SKM-1 treated with dmso at 0.1 percent for 144 hours (cell line): ENCODE measurements around the gene BTBD17.

Source experiments
- DNase-seq: peaks from one replicate; lab custom pipeline; 2025; ENCODE audit not compliant: unreplicated experiment; lab: John Stamatoyannopoulos, UW

BTBD17 gene

DNA sequence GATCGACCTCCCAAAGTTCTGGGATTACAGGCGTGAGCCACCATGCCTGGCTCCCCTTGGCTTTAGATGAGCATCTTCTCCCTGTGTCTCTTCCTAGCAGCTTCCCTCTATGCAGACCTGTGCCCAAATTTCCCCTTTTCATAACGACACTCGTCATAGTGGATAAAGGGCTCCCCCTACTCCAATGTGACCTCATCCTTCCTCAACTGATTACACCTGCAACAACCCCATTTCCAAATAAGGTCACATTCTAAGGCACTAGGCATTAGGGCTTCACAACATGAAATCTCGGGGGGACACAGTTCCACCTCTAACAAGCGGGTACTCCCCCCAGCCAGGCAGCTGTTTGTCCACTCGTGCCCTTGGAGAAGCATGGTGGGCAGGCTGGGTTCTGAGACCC lies 25.4 kb downstream of the BTBD17 start:
- no peak for DNase-seq

DNA sequence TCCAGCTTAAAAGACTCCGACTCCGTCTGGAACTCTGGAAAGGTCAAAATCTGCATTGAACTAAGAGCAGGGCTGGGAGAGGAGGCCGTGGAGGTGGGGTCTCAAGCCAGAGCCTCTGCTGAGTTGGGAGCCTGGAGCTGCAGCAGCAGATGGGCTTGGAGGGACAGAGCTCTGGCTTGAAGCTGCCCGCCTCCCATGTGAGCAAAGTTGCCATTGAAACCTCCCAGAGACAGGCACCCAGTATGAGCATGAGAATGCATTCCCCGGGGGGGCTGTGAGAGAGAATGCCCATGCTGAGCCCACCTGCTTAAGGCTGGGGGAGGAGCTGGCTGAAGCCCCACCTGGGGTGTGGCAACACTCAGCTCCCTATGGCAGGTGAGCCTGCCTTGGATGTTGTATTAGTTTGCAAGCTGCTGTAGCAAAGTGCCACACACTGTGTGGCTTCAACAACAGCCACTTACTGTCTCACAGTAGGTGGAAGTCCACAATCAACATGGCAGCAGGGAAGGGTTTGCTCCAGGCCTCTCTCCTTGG lies 26.1 kb downstream of the BTBD17 start:
- DNase-seq, result no peak

DNA sequence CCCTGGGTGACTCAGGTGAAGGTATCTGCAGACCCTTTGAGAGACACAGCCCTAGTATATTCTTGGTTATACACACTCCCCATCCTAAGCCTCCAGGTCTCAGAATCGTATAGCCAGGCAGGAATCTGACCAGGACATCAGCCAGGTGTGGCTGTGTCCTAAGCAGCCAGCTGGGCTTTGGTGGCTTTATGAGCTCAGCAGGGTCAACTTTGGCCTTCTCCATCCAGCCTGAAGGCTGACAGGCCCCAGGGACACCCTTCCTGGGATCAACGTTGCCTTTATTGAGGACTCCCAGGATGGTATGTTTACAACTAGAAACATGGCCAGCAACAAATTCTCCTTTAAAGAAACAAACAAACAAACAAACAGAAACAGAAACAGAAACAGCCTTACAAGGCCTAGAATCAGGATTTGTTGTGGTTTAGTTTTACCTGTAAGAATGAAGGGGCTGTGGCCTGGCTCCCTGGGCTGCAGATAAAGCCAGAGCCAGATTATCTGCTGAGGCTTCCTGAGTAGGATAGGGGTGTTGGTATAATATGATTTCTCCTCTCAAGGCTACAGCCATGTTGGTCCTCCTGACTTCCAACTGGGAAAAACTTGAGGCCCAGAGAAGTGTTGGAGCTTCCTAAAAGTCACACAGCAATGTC lies 27.2 kb downstream of the BTBD17 start:
- DNase-seq, result no peak

DNA sequence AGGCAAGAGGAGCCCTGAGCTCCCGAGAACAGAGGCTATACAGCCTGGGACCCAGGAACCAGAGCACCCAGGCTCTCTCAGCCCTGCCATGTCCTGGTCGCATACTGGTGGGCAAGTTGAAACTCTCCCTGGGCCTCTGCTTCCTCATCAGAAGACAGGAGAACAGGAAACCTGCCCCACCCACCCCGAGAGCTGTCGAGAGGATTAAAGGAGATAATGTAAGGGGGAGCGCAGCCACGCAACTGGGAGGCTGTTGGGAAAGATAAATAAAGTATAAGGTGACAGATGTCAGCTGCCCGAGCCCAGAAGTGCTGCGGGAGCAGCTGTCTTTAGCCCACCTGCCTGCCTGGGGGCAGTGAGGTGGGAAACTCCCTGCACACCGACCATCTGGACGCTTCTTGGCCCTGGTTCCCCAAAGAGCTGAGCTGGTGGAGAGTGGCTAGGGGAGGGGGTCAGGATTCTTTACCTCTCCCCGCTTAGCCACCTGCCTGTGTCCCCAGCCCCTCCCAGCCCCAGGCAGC lies 28.8 kb downstream of the BTBD17 start:
- DNase-seq, result no peak

DNA sequence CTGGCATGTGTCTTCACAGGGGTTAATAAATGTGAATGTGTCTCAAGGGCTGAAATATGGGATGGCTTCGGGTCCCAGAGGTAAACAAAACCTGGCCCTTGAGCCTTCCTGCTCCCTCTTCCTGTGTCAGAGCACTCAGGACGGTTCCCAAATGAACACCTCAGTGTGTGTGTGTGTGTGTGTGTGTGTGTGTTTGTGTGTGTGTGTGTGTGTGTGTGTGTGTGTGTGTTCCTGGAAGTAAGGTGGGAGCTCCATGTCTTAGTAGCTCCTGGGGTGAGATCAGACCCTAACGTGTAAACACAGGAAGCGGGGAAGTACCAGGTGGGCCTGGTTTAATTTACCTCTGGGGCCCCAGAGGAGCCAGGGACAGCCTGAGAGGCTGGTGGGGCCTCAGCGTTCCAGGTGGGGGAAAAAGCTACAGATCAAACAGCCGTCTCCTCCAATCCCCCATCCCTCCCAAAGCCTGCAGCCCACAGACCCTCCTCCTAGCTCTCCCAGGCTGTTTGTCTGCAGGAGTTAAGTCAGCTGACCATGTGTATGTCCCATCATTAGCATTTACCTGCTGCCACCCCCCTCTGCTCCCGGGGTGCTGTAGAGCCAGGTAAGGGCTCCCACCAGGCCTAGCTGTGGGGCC lies 29.5 kb downstream of the BTBD17 start:
- no peak for DNase-seq

DNA sequence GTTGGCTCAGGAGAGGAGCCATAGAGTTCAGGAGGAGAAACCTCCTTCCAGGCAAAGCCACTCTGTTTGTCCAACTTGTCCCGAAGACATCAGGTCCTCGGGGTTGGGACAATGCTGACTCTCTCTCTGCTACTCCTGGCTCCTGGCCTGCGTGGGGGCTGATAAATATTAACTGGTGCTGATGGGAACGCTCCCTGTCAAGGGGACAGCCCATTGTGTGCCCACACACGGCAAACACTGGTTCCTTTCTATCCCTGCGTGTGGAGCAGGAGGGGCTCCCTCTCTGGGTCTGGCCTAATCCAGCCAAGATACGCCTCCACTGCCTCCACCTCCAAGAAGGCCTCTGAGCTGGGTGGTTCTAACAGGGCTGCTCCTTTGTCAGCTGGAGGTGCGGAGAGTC lies 31.2 kb downstream of the BTBD17 start:
- DNase-seq, result no peak

DNA sequence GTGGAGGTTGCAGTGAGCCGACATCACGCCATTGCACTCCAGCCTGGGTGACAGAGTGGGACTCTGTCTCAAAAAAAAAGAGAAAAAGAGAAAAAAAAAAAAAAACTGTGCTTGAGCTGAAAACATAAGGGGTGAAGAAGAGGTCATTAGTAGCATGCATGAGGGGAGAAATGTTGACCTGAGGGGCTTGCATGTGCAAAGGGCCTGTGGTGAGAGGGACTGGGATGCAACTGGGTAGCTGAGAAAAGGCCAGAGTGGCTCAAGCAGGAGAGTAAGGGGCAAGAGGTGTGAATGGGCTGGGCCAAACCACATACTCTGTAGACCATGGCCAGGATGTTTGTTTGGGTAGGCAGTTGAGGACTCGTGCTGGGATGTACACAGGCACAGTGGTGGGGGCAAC lies 32.3 kb downstream of the BTBD17 start:
- no peak for DNase-seq

DNA sequence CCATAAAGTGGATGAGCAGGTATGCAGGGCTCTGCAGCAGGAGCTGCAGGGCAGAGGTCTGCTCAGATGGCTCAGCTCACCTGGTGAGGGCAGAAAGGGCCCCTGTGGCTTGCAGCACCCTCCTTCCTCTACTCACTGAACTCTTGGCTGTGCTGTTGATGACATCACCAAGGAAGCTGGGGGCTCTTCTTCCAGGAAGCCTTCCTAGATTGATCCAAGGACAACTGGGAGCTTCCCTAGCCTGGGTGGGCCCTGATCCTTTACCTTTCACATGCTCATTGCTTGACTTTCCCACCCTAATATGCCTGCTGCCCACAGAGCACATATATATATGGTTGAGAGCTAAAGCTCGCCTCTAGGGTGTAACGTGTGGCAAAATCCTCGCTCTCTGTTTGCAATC lies 33.2 kb downstream of the BTBD17 start:
- no peak for DNase-seq

DNA sequence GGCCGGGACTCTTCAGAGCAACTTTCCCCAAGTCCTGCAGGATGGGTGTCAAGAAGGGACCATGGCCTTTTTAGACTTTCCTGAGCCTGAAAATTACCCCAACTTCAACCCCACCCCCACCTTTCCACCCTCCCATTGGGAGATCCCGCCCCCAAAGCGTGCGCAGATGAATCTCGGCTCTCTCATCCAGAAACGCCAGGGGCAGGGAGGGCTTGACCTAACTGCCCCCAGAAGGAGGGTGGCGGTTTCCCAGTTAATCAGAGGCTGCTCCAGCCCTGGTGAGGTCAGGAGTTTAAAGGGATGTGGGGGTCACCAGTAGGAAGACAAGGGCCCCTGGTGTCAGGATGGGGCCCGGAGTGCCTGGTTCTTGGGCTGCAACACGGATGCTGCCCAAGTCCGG lies 35.2 kb downstream of the BTBD17 start:
- no peak for DNase-seq

DNA sequence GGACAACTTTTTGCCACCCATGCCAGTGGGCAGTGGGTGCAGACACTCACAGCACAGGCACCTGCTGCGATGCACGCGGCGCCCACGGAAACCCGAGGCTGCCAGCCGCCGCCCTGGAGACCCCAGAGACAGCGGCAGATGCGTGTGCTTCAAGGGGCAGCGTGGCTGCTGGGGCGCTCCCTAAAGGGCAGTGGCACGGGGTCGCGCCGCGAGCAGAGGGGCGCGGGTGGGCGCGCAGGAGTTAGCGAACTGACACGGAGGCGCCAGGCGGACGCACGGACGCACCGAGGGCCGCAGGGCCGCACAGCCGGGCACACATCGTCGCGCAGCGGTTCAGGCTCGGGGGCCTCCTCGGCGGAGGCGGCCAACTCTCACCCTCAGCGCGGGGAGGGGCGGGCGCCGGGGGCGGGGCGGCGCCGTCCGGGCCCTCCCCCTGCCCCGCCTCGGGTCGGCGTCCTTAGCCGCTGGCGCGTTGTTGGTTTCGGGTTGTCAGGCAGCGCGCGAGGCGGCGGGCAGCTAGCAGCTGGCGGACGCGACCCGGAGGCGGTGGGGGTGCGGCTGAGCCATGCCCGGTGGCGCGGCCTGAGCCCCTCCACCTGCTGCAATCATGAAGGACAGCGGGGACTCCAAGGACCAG lies 35.8 kb downstream of the BTBD17 start, which contains the start of gene KIF19:
KIF19 (plus strand) TSS at position 484 of the 637 bp plus-strand sequence; CDS start at position 608, 124 bp downstream.
- DNase-seq, result no peak

DNA sequence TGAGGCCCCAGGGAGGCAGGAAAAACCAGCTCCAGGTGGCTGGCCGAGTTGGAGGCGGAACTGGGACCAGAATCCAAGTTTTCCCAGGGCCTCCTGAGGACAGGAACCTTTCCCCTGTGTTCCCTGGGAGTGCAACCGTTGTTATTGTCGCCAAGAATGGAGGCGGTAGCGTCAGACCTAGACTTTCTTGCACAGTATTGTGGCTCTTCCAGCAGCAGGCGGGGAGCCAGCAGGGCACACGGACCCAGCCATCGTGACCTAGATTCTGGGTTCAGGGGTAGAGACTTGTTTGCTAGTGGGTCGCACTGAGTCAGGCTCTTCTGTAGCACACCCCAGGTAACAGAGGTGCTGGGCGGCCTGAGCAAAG lies 36.3 kb downstream of the BTBD17 start:
- no peak for DNase-seq

DNA sequence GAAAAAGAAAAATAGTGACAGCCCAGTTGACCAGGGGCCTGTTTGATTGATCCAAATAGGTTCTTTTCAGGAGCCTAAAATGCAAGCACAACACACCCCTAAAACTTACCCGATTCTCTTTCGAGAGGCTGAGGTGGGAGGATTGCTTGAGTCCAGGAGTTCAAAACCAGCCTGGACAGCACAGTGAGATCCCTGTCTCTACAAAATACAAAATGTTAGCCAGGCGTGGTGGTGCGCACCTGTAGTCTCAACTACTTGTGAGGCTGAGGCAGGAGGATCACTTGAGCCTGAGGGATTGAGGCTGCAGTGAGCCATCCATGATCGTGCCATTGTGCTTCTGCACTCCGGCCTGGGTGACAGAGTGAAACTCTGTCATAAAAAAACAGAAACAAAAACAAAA lies 37.1 kb downstream of the BTBD17 start:
- DNase-seq, result no peak

DNA sequence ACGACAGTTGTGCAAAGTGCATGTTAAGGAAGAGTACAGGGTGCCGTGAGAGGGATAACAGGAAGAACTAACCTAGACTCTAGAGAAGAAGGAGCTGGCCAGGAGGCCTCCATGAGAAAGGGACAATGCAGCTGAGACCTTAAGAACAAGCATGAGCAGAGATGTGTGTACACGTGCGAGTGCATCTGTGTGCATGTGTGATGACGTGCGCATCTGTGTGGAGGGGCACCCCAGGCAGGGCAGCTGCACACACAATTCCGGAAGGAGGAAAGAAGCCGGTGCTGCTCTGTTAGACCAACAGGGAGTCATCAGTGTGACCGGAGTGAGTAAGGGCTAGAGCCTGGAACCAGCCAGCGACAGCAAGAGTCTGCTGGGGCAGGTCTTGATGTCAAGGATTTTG lies 43.3 kb downstream of the BTBD17 start:
- DNase-seq, result no peak

DNA sequence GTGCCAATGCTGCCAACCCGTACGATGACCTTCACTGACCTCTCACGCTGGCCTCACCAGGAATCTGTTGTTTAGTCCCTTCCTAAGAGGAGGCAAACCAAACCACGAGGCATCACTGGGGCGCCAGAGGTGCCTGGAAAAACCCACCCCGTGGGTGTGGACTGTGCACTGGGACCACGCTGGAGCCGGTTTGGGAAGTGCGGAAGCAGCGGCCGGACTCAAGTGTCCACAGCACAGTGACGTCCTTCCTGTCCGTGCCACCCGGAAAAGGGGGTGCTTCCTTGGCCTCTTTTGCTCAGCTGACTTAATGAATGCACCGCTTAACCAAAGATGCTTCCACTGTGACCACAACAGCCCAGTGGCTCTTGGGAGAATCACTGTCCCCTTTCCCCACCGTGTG lies 44.6 kb downstream of the BTBD17 start:
- no peak for DNase-seq

DNA sequence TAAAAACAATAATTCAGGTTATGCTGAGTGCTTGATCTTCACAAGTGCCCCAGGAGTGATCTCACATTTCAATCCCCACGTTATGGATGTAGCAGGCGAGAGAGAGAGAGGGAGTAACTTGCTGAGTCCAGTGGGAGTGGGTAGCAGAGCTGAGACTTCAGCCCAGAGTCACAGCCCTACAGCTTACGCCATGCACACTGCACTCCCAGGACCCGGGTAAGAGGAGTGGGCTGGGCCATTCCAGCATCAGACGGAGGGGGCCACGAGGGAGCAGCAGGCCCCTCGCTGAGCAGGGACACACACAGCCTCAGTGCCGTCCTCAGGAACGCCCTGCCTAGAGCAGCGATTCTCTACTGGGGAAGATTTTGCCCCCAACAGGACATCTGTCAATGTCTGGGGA lies 45.4 kb downstream of the BTBD17 start:
- no peak for DNase-seq

DNA sequence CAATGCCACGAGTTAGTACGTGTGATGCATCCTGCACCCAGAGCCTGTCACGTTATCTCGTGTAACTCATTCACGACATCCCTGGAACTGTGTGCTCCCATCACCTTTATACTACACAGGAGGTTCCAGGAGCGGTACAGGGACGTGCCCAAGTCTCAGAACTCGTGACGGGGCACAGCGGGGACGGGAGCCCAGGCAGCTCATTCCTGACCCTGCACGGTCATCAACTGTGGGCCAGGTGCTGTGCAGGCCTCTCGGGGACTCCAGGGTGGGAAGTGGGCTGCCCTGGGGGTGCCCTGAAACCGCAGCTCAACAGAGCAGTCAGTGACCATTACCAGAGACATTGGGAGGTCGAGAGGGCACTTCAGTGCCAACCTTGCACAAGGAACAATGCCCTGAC lies 46.8 kb downstream of the BTBD17 start:
- no peak for DNase-seq

DNA sequence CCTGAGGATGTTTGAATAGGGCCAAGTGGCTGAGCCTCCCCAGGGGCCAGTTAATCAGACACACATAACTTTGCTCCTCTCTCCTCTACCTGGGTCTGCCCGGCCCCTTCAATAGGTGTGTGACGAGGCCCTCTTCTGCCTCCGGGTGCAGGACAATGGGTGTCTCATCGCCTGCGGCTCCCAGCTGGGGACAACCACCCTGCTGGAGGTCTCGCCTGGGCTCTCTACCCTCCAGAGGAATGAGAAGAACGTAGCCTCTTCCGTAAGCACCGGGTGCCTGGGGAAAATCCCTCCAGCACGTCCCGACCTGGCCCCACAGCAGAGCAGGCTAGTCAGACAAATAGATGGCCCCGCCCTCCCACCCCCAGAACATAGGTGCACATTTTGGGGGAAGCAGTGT lies 51.8 kb downstream of the BTBD17 start:
- no peak for DNase-seq

DNA sequence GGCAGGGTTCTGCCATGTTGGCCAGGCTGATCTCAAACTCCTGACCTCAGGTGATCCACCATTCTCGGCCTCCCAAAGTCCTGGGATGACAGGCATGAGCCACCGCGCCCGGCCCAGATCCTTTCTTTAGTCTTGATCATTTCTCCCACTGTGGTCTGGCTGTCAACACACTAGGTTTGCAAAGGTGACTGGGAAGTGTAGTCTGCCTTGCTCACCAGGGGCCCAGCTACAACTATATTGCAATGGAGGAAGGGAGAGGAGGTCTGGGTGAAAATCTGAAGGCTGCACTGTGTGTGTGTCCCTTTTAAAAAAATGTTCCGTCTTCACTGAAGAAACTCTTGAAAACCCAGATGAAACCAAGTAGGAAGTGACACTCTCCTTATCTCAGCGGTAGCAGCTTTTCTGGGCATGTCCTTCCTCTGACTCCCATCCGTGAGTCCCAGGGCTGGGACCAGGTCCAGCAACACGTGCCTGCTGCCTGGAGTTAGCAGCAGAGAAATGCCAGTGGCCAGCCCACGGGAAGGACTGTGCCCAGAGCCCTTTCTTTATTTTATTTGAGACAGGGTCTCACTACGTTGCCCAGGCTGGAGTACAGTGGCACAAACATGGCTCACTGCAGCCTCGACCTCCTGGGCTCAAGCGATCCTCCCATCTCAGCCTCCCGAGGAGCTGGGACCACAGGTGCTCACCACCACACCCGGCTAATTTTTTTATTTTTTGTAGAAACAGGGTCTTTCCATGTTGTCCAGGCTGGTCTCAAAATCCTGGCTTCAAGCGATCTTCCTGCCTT lies 53.5 kb downstream of the BTBD17 start:
- peak; percentile 15 for DNase-seq
